Memory B cell (primary cell): ENCODE data around the gene SGTB.
A peak's percentile ranks its signal among the peaks of the same experiment; 100 is the strongest.
"Not testable (repeated sequence)": the region's sequence is repeated elsewhere in the genome, so short reads cannot be mapped to it uniquely, and the experiment has no call there.

Source experiments
- ATAC-seq: fragments of 150-1000 bp; cut with Tn5 transposase; 2 replicates; pipeline ENCODE4 v1.10.0; 2021; ENCODE audit warnings: low read depth, mild to moderate bottlenecking, moderate library complexity
- DNase-seq, 2 donors: peaks; one replicate each; pipeline ENCODE4 v3.0.0; 2022; ENCODE audit warnings: low spot score in 2 of 2
- H3K27ac Mint-ChIP-seq: one replicate; pipeline ENCODE4 v1.8.0; 2022; ENCODE audit warnings: mild to moderate bottlenecking, moderate library complexity, mixed read lengths
- H3K27me3 Mint-ChIP-seq: one replicate; pipeline ENCODE4 v1.8.0; 2022; ENCODE audit warnings: mixed read lengths
- H3K36me3 Mint-ChIP-seq: one replicate; pipeline ENCODE4 v1.8.0; 2022; ENCODE audit warnings: mild to moderate bottlenecking, mixed read lengths
- H3K4me1 Mint-ChIP-seq: one replicate; pipeline ENCODE4 v1.8.0; 2022; ENCODE audit warnings: mixed read lengths
- H3K4me3 Mint-ChIP-seq: one replicate; pipeline ENCODE4 v1.8.0; 2022; ENCODE audit warnings: mild to moderate bottlenecking, moderate library complexity, mixed read lengths
- H3K9me3 Mint-ChIP-seq: one replicate; pipeline ENCODE4 v1.8.0; 2022; ENCODE audit warnings: mixed read lengths

Gene SGTB

DNA sequence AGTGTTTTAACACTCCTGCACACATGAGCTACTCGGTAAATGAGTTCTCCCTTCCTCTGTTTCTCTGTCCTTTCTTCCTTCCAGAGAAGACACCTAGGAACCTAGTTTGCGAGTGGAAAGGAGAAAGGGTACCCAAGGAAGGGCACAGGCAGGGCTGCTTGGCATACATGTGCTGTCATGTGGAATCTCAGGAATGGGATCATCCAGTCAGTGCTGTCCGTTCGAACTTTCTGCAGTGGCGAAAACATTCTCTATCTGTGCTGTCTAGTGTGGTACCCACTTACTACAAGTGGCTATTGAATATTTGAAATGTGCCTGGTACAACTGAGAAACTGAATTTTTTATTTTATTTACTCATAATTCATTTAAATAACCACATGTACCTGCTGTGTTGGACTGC is 28.0 kb upstream of the SGTB start:
- DNase-seq (no peak), ATAC-seq (no peak)
- H3K27ac Mint-ChIP-seq, result no peak overlapping the region
- H3K27me3 Mint-ChIP-seq, result no peaks in the 10 kb centered on the region
- H3K36me3 Mint-ChIP-seq, result no peaks in the 10 kb centered on the region
- H3K4me3 Mint-ChIP-seq, result no peak overlapping the region
- H3K9me3 Mint-ChIP-seq, result no peaks in the 10 kb centered on the region
- no peaks in the 10 kb centered on the region for H3K4me1 Mint-ChIP-seq

DNA sequence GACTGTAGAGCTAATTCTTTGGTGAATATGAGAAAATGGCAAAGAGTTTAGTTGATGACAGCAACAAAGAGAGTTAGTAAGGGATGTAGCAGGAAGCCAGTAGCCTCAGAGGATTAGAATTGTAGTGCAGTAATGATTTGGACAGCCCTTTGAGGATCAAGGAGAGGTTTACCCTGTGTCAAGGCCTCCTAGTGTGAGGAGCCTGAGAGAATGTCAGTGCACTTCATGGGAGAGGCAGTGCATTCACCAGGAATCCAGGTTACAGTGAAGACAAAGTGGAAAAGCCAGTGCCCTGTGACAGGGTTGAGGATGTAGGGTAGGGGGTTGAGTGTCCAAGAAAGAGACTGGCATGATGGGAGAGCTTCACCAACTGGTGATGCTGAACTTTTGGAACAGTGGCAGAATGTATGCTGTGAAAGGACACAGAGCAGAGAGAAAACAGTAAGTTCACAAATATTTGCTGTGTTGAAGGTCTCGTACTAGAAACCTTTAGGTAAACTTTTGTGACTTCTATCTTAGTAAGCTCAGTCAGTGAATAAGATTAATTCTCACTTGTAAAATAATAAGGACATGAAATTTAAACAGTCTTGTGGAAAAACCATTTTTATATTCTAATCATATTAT is 27.4 kb upstream of the SGTB start:
- Mint-ChIP-seq H3K27ac (no peak overlapping the region), H3K9me3 (no peaks in the 10 kb centered on the region), H3K4me1 (no peaks in the 10 kb centered on the region), H3K4me3 (no peak overlapping the region), H3K27me3 (no peaks in the 10 kb centered on the region), H3K36me3 (no peaks in the 10 kb centered on the region)
- DNase-seq (no peak), ATAC-seq (no peak)

DNA sequence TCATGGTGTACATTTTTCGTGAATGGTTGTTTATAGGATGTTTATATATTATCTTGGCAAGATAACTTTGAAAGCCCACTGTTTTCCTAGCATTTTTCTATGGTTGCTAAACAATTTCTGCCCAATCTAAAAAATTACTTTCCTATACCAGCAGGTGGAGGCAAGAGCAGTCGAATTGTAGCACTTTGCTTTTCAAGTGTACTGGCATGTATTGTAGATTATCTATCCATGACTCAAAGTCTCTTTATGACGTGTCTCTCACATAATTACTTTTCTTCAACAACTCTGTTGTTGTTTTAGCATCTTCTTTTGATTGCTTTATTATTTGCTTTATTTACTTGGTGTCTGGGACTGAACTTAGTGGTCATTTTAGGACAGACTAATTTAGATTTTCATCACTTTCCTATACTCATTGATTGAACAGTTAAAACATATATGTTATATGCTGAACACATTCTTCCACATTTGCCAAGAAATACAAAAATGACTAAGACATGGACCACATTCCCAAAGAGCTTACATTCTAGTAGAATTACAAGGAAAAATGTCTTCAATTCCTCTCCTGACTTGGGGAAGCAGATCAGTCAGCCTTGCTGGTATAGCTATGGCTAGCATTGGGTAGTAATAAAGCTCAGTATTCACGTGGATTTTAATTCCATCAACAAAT is 20.8 kb upstream of the SGTB start:
- Mint-ChIP-seq H3K27me3 (no peaks in the 10 kb centered on the region), H3K4me1 (peaks cover 2% of the 10 kb centered on the region), H3K36me3 (no peaks in the 10 kb centered on the region), H3K9me3 (no peaks in the 10 kb centered on the region), H3K27ac (no peak overlapping the region), H3K4me3 (no peak overlapping the region)
- ATAC-seq, result peak; percentile 46
- DNase-seq, result peak in 1 of 2 donors; percentile 28

DNA sequence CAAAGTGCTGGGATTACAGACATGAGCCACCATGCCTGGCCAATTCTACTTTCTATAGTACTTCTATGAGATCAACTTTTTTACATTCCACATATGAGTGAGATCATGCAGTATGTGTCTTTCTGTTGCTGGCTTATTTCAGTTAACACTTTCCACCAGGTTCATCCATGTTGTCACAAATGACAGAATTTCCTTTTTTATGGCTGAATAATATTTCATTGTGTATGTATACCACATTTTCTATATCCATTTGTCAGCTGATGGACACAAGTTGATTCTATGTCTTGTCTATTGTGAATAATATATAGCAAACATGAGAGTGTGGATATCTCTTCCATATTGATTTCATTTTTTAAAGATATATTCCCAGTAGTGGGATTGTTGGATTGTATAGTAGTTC is 17.3 kb upstream of the SGTB start:
- no peak for DNase-seq
- ATAC-seq, result no peak
- Mint-ChIP-seq H3K27me3 (no peaks in the 10 kb centered on the region), H3K36me3 (no peaks in the 10 kb centered on the region), H3K9me3 (no peaks in the 10 kb centered on the region), H3K4me1 (peaks cover 5% of the 10 kb centered on the region), H3K4me3 (no peak overlapping the region), H3K27ac (no peak overlapping the region)

DNA sequence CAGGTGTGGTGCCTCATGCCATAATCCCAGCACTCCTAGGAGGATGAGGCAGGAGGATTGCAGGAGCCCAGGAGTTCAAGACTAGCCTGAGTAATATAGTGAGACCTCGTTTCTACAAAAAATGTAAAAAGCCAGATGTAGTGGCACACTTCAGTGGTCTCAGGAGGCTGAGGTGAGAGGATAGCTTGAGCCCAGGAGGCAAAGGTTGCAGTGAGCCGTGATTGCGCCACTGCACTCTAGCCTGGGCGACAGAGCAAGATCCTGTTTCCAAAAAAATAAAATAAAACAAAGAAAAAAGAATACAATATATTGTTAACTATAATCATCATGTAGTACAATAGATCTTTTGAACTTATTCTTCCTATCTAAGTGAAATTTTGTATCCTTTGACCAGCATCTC is 16.4 kb upstream of the SGTB start:
- Mint-ChIP-seq H3K27me3 (no peaks in the 10 kb centered on the region), H3K9me3 (no peaks in the 10 kb centered on the region), H3K4me3 (no peak overlapping the region), H3K27ac (no peak overlapping the region), H3K4me1 (peaks cover 5% of the 10 kb centered on the region), H3K36me3 (no peaks in the 10 kb centered on the region)
- DNase-seq, result no peak
- no peak for ATAC-seq

DNA sequence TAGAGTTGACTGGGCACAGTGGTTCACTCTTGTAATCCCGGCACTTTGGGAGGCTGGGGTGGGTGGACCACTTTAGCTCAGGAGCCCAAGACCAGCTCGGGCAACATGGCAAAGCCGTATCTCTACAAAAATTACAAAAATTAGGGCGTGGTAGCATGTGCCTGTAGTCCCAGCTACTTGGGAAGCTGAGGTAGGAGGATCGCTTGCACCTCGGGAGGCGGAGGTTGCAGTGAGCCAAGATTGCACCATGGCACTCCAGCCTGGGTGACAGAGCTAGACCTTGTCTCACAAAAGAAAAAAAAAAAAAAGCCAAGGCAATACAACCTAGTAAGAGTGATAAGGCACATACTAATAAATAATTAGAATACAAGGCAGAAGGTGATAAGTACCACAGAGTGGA is 15.9 kb upstream of the SGTB start:
- H3K27me3 Mint-ChIP-seq, result no peaks in the 10 kb centered on the region
- peaks cover 5% of the 10 kb centered on the region for H3K4me1 Mint-ChIP-seq
- no peaks in the 10 kb centered on the region for H3K9me3 Mint-ChIP-seq
- DNase-seq (no peak), ATAC-seq (no peak)
- H3K36me3 Mint-ChIP-seq, result no peaks in the 10 kb centered on the region
- H3K27ac Mint-ChIP-seq, result no peak overlapping the region
- no peak overlapping the region for H3K4me3 Mint-ChIP-seq

DNA sequence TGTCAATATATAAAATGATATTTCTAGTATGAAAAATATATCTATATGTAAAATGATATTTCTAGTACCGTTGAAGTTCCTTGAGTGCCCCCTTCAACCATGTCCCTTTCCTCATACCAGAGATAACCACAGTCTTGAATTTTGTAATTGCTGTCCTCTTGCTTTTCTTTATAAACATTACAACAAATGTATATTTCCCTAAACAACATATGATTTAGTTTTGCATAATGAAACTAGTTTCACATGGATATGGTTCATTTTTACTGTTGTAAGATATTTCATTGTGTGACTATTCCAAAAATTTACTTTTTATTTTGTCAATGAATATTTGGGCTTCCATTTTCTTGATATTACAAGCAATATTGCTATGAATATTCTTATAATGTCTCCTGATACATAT is 14.1 kb upstream of the SGTB start:
- ATAC-seq, result no peak

DNA sequence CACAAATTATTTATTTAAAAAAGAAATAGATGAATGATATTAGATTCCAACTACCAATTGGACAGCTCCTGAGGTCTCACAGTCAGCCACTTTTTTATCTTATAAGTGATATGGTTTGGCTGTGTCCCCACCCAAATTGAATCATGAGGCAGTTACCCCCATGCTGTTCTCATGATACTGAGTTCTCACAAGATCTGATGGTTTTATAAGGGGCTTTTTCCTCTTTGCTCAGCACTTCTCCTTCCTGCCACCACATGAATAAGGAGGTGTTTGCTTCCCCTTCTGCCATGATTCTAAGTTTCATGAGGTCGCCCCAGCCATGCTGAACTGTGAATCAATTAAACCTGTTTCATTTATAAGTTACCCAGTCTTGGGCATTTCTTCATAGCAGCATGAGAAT is 13.0 kb upstream of the SGTB start:
- Mint-ChIP-seq H3K9me3 (no peaks in the 10 kb centered on the region), H3K4me1 (peaks cover 3% of the 10 kb centered on the region), H3K4me3 (no peak overlapping the region), H3K36me3 (no peaks in the 10 kb centered on the region), H3K27me3 (no peaks in the 10 kb centered on the region), H3K27ac (peak overlapping the region; percentile 22)
- peak in 1 of 2 donors; percentile 21 for DNase-seq
- peak; percentile 85 for ATAC-seq

More for the DNA sequence above, 14.1 kb upstream of the SGTB start:
- Mint-ChIP-seq H3K27me3 (no peaks in the 10 kb centered on the region), H3K4me3 (no peak overlapping the region), H3K4me1 (peaks cover 5% of the 10 kb centered on the region), H3K36me3 (no peaks in the 10 kb centered on the region), H3K9me3 (no peaks in the 10 kb centered on the region), H3K27ac (no peak overlapping the region)
- no peak for DNase-seq

DNA sequence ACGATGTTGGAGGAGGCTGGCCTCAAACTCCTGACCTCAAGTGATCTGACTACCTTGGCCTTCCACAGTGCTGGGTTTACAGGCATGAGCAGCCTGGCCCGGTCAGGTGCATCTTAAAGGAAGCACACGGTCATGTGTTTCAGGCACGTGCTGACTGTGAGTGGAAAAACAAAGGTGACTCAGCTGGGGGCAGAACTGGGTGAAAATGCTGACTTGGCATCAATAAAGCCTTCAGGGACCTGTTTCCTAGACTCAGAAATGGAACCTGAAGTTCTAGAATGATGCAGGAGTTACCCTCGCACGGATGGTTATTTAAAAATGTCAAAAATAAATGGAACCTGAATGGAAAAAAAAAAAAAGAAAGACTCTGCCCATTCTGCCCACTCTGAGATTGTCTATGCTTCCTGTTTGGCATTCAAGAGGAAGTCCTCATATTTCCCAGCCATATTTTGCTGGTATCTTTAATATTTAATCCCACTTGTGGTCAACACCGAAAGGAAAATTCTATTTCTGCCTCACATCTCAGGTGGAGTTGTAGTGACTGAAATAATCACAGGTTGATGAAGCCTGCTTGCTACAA is 12.4 kb upstream of the SGTB start:
- not testable (repeated sequence) for H3K27me3 Mint-ChIP-seq, DNase-seq, ATAC-seq, H3K4me1 Mint-ChIP-seq, H3K36me3 Mint-ChIP-seq, H3K4me3 Mint-ChIP-seq, H3K9me3 Mint-ChIP-seq
- H3K27ac Mint-ChIP-seq, result peak overlapping the region; percentile 22

DNA sequence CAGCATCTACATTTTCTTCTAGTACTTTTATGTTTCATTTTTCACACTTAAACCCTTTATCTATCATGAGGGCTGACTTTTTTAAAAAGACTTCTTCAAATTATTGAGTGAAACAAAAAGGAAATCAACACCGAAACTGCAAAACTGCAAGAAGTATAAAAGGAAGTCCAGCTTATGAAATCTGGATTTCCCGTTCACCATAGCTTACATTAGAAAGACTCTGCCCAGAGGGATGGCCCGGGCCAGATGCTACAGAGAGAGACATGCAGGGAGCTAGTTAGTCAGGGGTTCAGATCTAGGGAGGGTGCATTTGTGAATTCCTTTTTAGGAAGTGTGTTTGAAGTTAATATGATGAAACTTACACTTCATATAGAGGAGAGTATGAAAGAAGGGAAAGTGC is 10.1 kb upstream of the SGTB start:
- not testable (repeated sequence) for H3K27ac Mint-ChIP-seq, H3K27me3 Mint-ChIP-seq, ATAC-seq, DNase-seq, H3K36me3 Mint-ChIP-seq, H3K4me1 Mint-ChIP-seq, H3K9me3 Mint-ChIP-seq, H3K4me3 Mint-ChIP-seq

DNA sequence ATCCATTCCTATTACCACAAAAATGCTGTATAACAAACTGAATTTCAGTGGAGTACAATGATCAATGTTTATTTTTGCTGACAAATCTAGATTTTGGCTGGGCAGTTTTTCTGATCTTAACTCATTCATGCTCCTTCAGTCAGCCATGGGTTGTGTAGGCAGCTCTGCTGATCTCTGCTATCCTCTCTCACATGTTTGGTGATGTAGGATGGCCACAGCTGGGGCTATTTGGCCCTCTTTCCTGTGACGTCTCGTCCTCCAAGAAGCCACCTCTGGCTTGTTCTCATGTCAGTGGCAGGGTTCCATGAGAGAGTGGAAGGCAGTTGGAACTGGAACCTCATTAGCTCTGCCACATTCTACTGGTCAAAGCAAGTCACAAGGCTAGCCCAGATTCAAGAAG is 9.0 kb upstream of the SGTB start:
- H3K9me3 Mint-ChIP-seq, result no peaks in the 10 kb centered on the region
- no peak for ATAC-seq
- H3K4me1 Mint-ChIP-seq, result peaks cover 3% of the 10 kb centered on the region
- DNase-seq, result no peak
- H3K4me3 Mint-ChIP-seq, result no peak overlapping the region
- H3K36me3 Mint-ChIP-seq, result no peaks in the 10 kb centered on the region
- H3K27me3 Mint-ChIP-seq, result no peaks in the 10 kb centered on the region
- H3K27ac Mint-ChIP-seq, result no peak overlapping the region

DNA sequence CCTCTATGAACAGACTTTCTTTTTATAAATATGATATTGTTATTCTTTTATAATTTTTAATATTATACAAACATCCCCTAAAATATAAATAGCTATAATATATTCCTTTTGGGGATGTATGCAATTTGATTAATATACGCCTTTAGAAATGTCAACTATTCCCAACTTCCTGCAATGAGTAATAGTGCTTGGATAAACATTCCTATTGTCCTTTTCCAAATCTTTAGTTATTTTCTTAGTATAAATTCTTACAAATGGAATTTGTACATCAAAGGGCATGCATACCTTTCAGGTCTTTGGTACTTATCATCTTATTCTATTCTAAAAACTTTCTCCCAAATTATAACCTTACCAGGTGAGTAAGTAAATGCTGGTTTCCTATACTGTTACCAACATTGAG is 6.3 kb upstream of the SGTB start:
- no peaks in the 10 kb centered on the region for H3K27me3 Mint-ChIP-seq
- no peak overlapping the region for H3K27ac Mint-ChIP-seq
- H3K4me3 Mint-ChIP-seq, result no peak overlapping the region
- no peak for DNase-seq
- peaks cover 1% of the 10 kb centered on the region for H3K4me1 Mint-ChIP-seq
- no peaks in the 10 kb centered on the region for H3K9me3 Mint-ChIP-seq
- no peaks in the 10 kb centered on the region for H3K36me3 Mint-ChIP-seq
- no peak for ATAC-seq

DNA sequence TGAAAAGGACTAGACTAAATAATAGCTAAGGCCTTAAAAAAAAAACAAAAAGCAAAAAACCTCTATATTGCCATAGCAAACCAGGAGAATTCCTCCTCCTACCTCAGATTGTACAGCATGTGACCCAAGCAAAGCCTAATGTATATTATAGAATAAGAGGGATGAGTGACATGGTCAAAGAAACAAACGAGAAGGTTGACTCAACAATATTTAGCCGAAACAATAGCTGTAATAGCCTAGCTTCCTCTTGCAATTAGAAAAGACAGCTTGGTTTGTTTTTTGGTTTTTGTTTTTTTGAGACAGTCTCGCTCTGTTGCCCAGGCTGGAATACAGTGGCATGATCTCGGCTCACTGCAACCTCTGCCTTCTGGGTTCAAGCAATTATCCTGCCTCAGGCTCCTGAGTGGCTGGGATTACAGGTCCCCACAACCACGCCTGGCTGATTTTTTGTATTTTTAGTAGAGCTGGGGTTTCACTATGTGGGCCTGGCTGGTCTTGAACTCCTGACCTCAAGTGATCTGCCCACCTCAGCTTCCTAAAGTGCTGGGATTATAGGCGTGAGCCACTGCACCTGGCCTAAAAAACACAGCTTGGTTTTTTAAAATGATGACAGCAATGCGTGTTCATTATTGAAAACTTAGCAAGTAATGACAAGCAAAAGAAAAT is 5.7 kb upstream of the SGTB start:
- H3K27ac Mint-ChIP-seq, result no peak overlapping the region
- H3K4me3 Mint-ChIP-seq, result no peak overlapping the region
- no peaks in the 10 kb centered on the region for H3K27me3 Mint-ChIP-seq
- no peaks in the 10 kb centered on the region for H3K9me3 Mint-ChIP-seq
- H3K4me1 Mint-ChIP-seq, result peaks cover 7% of the 10 kb centered on the region
- no peaks in the 10 kb centered on the region for H3K36me3 Mint-ChIP-seq
- DNase-seq (no peak), ATAC-seq (peak; percentile 14)

DNA sequence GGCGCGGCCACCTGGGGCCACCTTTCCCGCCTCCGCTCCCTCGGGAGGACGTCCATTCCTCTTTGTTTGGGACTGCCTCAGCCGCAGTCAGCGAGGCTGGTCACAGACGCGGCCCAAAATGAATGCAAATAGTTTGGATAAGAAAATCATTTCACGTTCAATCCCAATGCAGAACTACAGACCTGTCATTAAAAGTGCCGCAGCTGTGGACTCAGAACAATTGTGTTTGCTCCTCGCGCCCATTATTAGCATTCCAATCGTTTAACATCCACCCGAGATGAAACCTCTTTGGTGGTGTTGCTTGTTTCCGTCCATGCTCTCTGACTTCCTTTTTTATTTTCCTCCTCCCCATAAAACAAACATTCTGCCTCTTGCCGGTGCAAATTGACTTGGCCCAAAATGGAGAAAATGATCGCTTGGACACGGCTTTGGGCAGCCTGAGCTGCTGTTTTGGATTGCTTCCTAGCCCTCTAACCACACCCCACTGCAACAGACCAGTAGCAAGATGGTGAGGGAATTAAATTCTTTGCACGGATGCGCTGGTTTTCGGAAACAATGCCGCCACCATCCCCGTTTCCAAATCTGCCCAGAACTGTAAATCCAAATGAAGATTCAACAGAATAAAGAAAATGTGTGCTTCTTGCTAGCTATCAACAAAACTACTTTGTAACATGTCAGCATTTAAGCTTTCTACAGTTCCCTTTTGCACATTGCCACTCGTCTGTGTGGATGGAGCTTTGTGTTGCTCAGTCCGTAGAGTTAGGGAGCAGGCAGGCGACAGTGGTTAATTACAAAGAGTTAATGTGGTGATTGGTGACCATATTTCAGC is 880 bp upstream of the SGTB start:
- ATAC-seq (no peak), DNase-seq (peak in 1 of 2 donors; percentile 10)
- Mint-ChIP-seq H3K36me3 (no peaks in the 10 kb centered on the region), H3K4me1 (peaks cover 9% of the 10 kb centered on the region), H3K27me3 (no peaks in the 10 kb centered on the region), H3K4me3 (peak overlapping the region; percentile 99), H3K9me3 (no peaks in the 10 kb centered on the region), H3K27ac (peak overlapping the region; percentile 71)
